ENCODE measurements around the gene MMP20. TPM values are rescaled to one million over a fixed set of nuclear protein-coding genes. Genes with fewer than 3 reads are reported as not detected.

MMP20 gene
- total RNA-seq, 2 donors from 2014 or later: not detected

GRCh38 chr11:102561636-102562035 lies 63.5 kb downstream of the MMP20 start:
- H3K9me3 ChIP-seq (ENCODE audit: control insufficient read depth, low read length): peaks cover 22% of the 10 kb centered on the region
- no peak overlapping the region for H3K27ac ChIP-seq (ENCODE audit: low read depth, low read length)
- no peak overlapping the region for H3K4me3 ChIP-seq (ENCODE audit: low read length)
- Mint-ChIP-seq H3K36me3 (ENCODE audit: low read depth) (no peaks in the 10 kb centered on the region), H3K4me1 (peaks cover 8% of the 10 kb centered on the region), H3K4me3 (no peak overlapping the region), H3K27me3 (ENCODE audit: insufficient read depth) (no peaks in the 10 kb centered on the region), H3K9me3 (peaks cover 13% of the 10 kb centered on the region), H3K27ac (no peak overlapping the region)
- TF ChIP-seq, protein P1, sequence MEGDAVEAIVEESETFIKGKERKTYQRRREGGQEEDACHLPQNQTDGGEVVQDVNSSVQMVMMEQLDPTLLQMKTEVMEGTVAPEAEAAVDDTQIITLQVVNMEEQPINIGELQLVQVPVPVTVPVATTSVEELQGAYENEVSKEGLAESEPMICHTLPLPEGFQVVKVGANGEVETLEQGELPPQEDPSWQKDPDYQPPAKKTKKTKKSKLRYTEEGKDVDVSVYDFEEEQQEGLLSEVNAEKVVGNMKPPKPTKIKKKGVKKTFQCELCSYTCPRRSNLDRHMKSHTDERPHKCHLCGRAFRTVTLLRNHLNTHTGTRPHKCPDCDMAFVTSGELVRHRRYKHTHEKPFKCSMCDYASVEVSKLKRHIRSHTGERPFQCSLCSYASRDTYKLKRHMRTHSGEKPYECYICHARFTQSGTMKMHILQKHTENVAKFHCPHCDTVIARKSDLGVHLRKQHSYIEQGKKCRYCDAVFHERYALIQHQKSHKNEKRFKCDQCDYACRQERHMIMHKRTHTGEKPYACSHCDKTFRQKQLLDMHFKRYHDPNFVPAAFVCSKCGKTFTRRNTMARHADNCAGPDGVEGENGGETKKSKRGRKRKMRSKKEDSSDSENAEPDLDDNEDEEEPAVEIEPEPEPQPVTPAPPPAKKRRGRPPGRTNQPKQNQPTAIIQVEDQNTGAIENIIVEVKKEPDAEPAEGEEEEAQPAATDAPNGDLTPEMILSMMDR (conservative IDR thresholded peaks at IDR 0.05): no peak
- H3K9ac ChIP-seq (ENCODE audit: extremely low read depth, low read length, poor library complexity, severe bottlenecking): no peak overlapping the region
- no peaks in the 10 kb centered on the region for H3K36me3 ChIP-seq (ENCODE audit: control insufficient read depth, insufficient read depth, low read length)
- H3K27me3 ChIP-seq (ENCODE audit: control insufficient read depth, insufficient read depth, low read length, poor library complexity, severe bottlenecking): no peaks in the 10 kb centered on the region
- no peak for DNase-seq
- H3K4me1 ChIP-seq (ENCODE audit: control insufficient read depth, insufficient read depth, low read length): no peaks in the 10 kb centered on the region

DNA sequence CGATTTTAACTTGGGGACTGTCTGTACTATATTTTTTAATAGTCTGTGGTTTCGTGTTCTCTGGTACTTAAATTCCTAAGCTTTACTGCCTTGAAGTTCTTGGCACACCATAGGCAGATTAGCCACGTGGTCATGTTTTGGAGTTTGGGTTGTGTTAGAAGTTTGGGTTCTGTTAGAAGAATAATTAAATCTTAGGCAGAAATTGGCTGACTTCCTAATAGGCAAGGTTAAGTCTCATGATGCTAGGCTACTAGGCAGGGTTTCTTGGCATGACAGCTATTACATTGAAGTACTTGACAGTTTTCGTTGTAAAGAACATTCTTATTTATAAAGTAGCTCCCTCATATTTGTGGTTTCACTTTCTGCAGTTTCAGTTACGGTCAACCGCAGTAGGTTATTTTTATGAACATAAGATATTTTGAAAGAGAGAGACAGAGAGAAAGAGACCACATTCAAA lies 64.5 kb downstream of the MMP20 start:
- no peak overlapping the region for H3K9ac ChIP-seq (ENCODE audit: extremely low read depth, low read length, poor library complexity, severe bottlenecking)
- H3K9me3 ChIP-seq (ENCODE audit: control insufficient read depth, low read length): peaks cover 13% of the 10 kb centered on the region
- WGBS, 2 experiments (ENCODE audit: insufficient coverage in 1 of 2, insufficient read length in 1 of 2): 89% methylated on average over 6 of the region's 6 CpGs; no CpG with 5 or more reads in 1 of the 2 experiments
- no peak for DNase-seq
- H3K4me3 Mint-ChIP-seq: no peak overlapping the region
- H3K4me1 Mint-ChIP-seq: peaks cover 8% of the 10 kb centered on the region
- H3K4me3 ChIP-seq (ENCODE audit: low read length): no peak overlapping the region
- no peaks in the 10 kb centered on the region for H3K27me3 ChIP-seq (ENCODE audit: control insufficient read depth, insufficient read depth, low read length, poor library complexity, severe bottlenecking)
- no peak overlapping the region for H3K27ac Mint-ChIP-seq
- peaks cover 5% of the 10 kb centered on the region for H3K9me3 Mint-ChIP-seq
- H3K36me3 ChIP-seq (ENCODE audit: control insufficient read depth, insufficient read depth, low read length): no peaks in the 10 kb centered on the region
- TF ChIP-seq, protein P1 (conservative IDR thresholded peaks at IDR 0.05): no peak
- H3K4me1 ChIP-seq (ENCODE audit: control insufficient read depth, insufficient read depth, low read length): no peaks in the 10 kb centered on the region
- H3K27ac ChIP-seq (ENCODE audit: low read depth, low read length): no peak overlapping the region
- no peaks in the 10 kb centered on the region for H3K27me3 Mint-ChIP-seq (ENCODE audit: insufficient read depth)
- H3K36me3 Mint-ChIP-seq (ENCODE audit: low read depth): no peaks in the 10 kb centered on the region

DNA sequence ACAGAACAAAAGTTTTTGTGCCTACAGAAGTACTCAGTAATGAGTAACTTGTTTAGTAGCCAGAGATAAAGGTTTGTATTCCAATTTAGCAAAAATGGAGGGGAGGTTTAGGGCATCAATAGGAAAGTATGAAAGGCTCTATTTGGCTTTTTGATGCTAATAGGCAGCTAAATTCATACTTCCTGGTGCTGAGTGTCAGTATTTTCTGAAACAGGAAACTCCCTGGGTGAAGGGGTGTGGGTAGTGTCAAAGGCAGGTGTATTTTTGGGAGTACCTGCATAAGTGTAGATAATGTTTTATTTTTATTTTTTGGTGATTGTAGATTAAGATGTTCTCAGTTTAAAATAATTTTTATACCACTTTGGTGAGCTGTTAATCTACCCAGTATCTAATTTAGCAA lies 65.3 kb downstream of the MMP20 start:
- no peaks in the 10 kb centered on the region for H3K27me3 ChIP-seq (ENCODE audit: control insufficient read depth, insufficient read depth, low read length, poor library complexity, severe bottlenecking)
- TF ChIP-seq, protein P1 (conservative IDR thresholded peaks at IDR 0.05): no peak
- H3K27ac ChIP-seq (ENCODE audit: low read depth, low read length): no peak overlapping the region
- H3K9ac ChIP-seq (ENCODE audit: extremely low read depth, low read length, poor library complexity, severe bottlenecking): no peak overlapping the region
- H3K9me3 ChIP-seq (ENCODE audit: control insufficient read depth, low read length): peaks cover 8% of the 10 kb centered on the region
- no peaks in the 10 kb centered on the region for H3K36me3 Mint-ChIP-seq (ENCODE audit: low read depth)
- H3K27me3 Mint-ChIP-seq (ENCODE audit: insufficient read depth): no peaks in the 10 kb centered on the region
- H3K27ac Mint-ChIP-seq: no peak overlapping the region
- no peaks in the 10 kb centered on the region for H3K4me1 ChIP-seq (ENCODE audit: control insufficient read depth, insufficient read depth, low read length)
- no peaks in the 10 kb centered on the region for H3K36me3 ChIP-seq (ENCODE audit: control insufficient read depth, insufficient read depth, low read length)
- H3K4me1 Mint-ChIP-seq: peaks cover 8% of the 10 kb centered on the region
- no peak overlapping the region for H3K4me3 Mint-ChIP-seq
- no peaks in the 10 kb centered on the region for H3K9me3 Mint-ChIP-seq
- H3K4me3 ChIP-seq (ENCODE audit: low read length): no peak overlapping the region
- no peak for DNase-seq

Data from endodermal cell (in vitro differentiated cells).